GM18861 (cell line): Measurements from ENCODE around the gene UBXN10.

Experiments used
- ATAC-seq: cut with Tn5 transposase; IDR thresholded peaks from one replicate; pipeline ENCODE4 v1.9.1; 2021; ENCODE audit not compliant: unreplicated experiment

Gene UBXN10

DNA sequence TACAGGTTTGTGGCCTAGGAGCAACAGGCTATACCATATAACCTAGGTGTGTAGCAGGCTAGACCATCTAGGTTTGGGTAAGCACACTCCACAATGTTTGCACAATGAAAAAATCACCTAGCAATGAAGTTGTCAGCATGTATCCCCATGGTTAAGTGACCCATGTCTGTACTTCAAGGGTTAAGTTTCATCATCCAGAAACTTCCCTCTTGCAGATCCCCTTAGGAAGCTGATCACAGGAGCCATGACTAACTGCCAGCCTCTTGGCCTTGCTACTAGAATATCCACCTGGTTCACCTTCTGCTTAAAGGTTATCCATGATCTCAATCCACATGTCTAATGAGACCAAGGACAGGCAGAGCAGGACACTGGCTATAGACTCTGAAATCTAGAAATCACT, 3.5 kb upstream of the UBXN10 start:
- ATAC-seq = no peak

DNA sequence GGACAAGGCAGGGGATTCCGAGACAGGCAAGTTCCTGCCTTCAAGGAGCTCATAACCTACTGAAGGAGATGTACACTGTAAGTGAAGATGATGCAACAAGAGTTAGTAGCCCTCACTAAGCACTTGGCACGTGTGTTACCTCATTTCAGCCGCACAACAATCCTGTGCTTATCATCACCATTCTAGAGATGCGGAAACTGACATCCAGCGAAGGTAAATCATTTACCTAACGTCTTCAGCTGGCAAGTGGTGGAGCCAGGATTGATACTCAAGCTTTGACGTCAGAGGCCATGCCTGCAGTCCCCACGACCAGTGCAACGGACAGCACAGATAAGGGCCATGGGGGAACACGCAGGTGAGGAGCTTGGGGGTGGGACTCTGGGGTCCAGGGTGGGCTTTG, 2.9 kb upstream of the UBXN10 start:
- no peak for ATAC-seq

DNA sequence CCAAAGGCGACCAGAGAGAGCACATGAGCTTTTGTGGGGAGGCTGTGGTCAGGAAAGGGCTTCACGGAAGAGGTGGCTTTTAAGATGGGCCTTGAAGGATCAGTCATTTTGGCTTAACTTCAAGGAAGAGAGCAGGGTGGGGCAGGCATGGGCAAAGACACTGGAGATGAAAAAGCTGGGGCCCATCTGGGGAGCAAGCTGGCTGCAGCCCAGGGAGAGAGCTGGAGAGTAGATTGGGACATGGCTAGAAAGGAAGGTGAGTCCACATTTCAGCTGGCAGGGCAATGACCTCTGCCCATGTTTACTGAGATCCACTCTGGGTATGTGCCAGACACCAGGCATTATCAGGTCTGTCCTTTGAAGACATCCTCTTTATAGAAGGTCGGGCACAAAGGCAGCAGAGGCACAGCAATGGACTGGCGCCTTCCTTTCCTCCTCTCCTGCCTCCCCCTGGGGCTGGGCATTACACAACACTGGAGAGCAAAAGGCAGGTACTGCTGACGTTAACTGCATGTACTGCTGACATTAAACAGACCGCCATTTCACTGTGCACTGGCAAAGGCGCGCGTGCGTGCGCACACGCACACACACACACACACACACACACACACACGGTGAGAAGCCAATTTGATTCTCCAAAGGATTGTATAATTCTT, 2.2 kb upstream of the UBXN10 start:
- no peak for ATAC-seq

DNA sequence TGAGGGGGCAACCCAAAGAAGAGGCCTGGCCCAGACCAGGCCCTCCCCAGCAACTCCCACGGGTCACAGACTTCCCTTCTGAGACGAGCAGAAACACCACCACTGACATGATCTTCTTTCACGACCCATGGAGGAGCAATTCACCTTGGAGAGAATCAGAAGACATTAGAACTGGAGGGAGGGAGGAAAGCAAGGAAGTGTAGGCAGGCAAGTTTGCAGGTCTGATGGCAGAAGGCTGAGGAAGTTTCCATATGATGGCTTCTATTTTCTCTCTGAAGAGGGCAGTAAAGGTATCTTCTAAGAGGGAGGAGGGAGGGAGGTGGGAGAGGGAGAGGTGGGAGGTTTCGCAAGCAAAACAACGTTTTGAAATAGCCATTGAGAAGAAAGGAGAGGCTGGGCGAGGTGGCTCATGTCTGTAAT, 1.4 kb upstream of the UBXN10 start:
- no peak for ATAC-seq

DNA sequence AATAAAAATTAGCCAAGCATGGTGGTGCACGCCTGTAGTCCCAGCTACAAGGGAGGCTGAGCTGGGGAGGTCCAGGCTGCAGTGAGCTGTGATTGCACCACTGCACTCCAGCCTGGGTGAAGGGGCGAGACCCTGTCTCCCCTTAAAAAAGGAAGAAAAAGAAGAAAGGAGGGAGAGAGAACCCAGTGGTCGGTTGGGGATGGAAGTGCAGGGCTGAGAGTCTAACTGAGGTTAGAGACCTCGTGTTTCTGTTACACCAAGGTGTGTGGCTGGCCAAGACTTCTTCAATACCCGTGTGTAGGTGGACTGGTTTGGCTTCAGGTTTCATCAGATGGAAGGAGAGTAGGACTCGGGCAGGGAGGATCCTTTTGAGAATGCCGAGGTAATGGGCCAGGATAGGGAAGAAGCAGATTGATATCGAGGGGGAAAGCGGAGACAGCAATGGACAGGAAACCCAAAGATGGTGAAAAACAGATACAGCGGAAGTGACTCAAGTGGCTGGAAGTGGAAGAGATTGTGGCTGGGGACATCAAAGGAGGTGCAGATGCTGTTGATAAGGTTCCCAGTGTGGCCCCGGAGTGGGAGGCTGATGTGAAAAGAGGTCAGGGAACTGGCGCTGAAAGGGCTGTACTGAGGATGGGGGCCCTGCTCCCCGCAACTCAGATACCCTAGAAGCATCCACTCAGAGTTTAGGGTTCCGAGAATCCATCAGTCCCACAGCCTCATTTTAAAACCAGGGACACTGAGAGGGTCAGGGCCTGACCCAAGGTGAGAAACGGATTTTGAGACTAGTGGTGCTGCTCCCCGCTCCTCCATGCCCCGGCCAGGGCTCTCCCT, 681 bp upstream of the UBXN10 start:
- no peak for ATAC-seq

DNA sequence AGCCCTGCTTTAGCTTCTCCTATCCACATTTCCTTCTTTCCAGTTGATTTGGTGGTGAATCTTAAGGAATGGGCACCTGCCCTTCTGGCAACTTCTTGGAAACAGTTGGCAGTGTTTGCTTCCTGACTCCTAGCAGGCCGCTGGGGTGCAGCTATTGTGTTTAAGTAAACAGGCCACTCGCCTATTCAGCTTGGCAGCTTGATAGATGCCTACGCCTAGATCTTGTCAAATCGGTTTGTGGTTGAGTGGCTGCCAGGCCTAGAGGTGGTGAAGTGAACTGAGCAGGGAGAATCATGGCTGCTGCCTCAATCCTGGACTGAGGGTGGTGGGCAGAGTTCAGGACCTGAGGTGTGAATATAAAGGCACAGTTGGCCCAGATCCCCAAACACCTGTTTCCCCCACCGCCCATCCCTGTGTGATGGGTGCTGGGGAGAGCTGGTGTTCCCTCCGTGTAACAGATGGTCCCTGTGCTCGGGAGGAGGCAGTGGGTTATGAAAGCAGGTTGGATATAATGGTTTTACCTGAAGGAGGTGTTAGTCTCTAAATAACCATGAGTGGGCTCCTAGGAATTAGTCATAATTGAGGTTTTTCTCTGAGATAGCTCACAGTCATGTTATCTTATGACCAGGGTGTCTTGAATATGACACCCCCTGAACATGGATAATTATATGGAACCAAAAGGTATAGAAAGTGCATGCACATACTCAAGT, 1.4 kb downstream of the UBXN10 start:
- ATAC-seq = no peak

DNA sequence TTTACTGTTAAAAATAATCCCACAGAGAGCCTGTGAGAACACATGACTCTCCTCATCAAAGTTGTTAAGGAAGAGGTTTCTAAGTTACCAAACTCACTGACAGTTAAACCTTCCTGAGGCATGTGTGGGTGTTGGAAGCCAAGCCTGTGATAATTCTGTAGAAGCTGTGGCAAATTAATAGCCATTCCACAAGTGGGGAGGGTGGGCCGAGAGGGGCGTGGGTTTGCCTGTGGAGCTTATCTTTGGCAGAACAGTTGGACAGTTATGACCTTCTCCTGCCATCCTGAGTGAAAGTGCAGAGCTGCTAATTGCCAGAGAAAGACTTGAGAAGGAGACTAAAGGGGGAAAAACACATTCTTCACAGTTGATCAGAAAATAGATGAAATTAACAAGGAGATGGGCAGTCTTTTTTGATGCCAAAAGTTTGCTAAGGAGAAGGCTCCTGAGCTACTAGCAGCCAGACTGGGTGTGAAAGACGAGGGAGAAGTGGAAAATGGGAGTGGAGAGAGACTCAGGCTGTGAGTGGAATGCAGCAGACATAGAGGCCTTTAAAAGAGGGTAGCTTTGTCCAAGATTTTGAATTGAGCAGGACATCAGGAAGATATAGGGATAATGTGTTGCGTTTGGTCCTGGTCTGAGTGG, 2.0 kb downstream of the UBXN10 start:
- no peak for ATAC-seq

DNA sequence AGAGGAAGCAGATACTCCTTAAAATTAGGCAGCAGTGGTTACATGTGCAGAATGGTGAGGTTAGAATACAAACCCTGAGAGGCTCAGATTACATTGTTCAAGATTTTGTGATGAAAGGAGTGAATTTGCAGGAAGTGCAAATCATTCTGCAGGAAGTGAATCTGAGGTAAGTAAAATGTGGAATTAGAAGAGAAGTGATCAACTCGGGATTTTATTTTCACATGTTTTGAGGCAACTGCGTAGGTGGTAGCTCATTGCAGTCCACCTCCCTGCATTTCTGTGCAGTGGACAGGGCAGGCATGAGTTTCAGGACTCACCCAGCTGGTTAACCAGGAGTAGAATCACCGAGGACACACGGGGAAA, 2.5 kb downstream of the UBXN10 start:
- ATAC-seq = no peak

DNA sequence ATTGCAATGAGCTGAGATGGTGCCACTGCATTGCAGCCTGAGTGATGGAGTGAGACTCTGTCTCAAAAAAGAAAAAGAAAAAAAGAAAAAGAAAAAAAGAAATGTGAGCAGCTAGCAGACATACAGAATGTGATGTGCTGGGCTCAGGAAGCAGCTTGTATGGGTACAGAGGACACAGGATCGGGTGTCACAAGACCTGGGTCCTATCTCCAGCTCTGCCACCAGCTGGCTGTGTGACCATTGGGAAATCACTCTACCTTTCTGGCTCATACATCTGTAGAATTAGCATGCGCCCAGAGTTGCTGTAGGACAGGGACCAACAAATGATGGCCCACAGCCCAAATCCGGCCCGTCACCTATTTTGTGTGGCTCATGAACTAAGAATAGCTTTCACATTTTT, 3.8 kb downstream of the UBXN10 start:
- no peak for ATAC-seq

DNA sequence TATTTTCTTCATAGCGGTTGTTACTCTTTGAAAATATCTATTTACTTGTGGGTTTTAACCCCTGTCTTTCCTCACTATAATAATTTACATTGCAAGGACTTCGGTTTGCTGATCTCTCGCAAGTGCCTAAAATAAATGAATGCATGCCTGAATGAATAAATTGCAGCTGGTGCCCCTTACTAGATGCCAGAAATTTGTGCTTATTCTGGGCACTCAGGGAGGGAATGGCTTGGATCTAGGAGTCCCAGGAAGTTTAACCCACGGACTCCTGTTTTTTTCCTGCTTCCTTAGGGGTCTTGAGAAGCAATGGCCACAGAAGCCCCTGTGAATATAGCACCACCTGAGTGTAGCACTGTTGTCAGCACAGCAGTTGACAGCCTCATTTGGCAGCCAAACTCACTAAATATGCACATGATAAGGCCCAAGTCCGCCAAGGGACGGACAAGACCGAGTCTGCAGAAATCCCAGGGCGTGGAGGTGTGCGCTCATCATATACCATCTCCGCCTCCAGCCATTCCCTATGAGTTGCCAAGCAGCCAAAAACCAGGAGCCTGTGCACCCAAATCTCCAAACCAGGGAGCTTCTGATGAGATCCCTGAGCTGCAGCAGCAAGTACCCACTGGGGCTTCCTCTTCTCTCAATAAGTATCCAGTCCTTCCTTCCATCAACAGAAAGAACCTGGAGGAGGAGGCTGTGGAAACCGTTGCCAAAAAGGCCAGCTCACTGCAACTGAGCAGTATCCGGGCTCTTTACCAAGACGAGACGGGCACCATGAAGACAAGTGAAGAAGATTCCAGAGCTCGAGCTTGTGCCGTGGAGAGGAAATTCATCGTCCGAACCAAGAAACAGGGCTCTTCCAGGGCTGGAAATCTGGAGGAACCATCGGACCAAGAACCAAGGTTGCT, 4.6 kb downstream of the UBXN10 start:
- ATAC-seq = no peak

DNA sequence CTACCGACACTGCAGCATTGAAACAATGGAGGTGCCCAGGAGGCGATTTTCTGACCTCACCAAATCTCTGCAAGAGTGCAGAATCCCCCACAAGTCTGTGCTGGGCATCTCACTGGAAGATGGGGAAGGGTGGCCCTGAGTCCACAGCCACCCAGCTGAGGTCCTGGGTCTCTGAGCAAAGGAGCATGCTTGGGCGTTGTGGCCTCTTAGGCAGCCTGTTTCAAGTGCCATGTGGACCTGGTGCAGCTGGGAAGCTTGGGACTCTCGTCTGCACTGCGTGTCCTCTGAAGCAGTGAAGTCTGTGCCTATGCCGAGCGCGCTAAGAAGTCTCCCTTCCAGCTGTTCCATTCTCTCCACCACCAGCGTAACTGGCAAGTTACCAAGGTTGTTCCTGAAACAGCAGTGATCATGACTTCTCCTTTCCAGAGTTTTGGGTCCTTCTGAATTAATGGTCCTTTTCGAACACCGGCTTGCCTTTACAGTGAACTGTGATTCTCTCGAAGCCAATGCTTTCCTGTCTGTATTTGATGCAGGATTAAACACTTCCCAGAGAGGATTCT, 5.5 kb downstream of the UBXN10 start:
- ATAC-seq = no peak

DNA sequence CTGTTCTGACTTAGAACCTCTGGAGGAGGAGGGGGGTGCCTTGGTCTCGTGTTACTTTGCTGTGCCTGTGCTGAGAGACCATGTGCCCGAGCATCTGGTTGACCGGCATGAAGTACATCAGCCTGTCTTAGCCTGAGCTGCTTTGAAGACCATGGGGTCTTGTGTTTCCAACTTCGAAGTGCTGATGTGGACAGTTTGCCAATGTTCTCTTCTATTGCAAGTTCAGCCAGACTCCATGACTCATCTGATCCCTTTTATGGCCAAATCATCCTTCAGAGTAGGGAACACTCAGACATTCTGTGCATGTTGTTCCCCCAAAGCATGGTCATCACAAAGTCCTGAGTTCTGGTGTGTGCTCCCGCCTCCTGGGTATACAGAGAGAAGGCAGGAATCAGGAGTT, 6.5 kb downstream of the UBXN10 start:
- ATAC-seq = no peak

DNA sequence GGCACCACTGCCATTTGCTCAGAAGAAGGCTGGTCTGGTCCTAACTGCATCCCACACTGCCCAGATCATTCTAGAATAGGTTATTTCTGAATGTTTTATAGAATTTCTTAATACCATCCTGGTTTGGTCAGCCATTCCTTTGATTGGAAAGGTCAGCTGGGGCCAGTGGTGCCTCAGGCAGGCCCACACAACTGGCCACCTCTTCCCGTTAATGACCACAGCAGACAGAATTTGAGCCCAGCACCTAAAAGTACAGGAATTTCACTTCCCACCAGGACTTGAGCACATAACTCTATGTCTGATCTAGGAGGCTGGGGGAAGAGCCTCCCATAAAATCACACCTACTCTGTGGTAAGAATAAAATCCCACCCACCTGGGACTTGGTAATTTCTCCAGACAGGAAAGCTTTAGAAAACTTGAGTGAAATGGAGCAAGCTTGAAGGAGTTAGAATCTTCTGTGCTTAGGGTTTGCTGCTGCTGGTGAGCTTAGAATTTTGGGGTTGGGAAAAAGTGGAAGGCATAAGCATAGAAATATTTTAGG, 7.0 kb downstream of the UBXN10 start:
- no peak for ATAC-seq

DNA sequence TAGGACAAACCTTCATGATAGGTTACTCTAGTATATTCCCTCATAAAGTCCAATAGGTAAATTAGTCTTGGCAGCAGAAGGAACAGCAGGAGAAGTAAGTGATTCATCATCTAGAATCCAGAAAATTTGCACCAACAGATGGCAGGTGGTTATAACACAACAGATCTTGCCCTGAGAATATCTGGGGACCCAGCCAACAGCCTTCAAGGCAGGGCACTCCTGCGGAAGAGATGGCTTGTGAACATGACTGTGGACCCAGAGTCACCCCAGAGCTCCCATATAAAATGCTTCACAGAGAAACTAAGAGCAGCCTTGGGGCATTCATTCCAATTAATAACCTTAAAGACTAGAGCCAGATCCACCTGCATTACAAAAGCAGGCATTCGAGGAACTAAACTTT, 8.3 kb downstream of the UBXN10 start:
- no peak for ATAC-seq

DNA sequence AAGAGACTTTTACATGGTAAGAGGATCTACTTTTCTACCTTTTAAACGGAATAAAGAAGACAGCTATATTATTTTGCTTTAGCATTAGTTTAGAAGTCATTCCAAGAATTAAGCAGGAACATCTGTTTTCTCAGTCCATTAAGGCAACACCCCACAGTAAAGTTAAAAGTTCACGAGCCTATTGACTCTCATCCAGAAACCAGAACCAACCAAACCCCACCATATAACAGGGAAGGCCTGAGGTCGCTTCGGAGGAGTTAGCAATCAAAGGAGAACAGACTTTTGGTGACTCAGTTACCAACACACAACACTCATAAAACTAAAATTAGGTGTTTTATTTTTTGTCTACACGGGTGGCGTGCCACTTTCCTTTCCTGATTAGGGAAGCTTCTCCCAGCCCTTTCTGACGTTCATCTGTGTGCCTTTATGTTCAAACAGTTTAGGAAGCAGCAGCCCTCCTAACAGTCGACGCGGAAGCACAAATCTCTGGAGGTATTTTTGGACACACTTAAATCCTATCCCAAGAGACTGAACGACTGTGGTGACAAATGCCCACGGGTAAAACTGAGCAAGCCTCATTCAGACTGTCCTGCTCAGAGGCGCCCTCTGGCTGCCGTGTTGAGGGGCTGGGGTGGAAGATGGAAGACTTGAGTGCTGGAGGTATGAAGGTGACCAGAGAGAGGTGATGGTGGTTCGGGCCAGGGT, 9.0 kb downstream of the UBXN10 start:
- ATAC-seq = no peak

DNA sequence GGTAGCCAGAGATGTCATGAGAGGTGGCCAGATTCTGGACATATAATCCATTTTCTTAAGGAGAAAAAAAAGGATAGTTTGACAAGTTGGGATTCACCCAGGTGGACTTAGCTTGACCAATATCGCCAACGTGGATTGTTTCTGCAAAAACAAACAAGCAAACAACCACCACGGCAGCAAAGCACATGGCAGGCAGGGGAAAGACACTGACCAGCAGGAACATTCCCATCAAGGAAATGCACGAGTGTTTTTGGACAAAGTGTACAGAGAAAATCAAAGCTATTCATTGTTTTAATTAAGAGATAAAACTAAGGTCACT, 9.5 kb downstream of the UBXN10 start:
- no peak for ATAC-seq

DNA sequence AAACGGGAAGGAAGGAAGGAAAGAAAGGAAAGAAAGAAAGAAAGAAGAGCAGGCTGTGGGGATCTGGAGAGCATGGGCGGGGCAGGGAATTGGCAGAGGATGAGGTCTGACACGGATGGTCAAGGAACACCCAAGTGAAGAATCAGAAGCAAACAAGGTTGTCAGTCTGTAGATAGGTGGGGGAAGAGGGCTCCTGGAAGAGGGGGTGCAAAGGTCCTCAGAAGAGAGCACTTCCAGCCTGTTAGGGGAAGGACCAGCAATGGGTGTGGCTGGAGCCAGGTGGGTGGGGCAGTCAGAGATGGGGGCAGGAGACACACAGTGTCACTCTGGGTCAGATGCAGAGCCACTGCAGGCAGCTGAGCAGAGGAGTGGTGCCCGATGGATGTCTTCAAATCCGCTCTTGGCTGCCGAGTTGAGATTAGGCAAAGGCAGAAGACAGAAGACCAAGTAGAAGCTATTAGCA, 11.5 kb downstream of the UBXN10 start:
- ATAC-seq = no peak

DNA sequence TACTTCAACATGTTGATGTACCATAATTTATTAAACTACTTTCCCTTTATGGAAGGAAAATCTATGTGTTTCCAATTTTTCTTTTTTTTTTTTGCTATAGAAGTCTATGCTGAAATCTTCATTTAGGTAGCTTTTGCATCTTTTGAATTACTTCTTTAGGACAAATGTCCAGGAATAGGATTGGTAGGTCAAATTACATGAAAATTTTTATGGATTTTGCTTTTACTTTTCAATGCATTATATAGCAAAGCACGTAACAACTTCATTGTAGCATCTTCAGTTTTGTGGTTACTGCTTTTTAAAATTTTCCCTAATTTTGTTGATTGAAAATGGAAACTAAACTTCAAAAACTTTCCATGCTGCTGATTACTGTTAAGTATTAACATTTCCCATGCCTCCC, 12.4 kb downstream of the UBXN10 start:
- ATAC-seq = no peak

DNA sequence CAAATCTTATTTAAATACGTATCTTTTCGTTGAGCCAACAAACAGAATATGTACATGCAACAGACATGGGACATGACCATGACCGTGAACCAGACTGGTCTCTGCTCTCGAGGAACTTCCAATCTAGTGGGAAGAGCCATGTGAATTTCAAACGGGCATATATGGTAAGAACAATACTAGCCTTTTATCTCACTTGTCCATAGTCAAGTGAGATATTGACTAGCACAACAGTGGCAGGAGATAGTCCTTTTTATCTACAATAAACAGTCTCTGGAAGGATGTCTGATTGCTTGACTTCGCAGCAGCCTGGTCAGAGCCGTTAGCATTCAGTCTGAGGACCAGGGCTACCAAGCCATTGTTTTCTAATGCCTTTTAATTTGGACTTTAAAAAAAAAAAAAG, 13.0 kb downstream of the UBXN10 start:
- no peak for ATAC-seq
